ENCODE measurements around the gene GBA2. TPM values are rescaled to one million over a fixed set of nuclear protein-coding genes. Genes with fewer than 3 reads are reported as not detected.

Gene GBA2
- total and polyA plus RNA-seq, 3 donors from 2014 or later: 51.3 to 77.1 (median 66.5) TPM

- Histone ChIP-seq H3K9me3 (no peaks in the 10 kb centered on the region), H3K27me3 (no peaks in the 10 kb centered on the region), H3K4me3 (no peak overlapping the region), H3K36me3 (ENCODE audit: low read depth, missing control alignments) (no peaks in the 10 kb centered on the region), H3K4me1 (peaks cover 19% of the 10 kb centered on the region), H3K27ac (peak overlapping the region in 1 of 2 donors; percentile 31)
- 71 to 88% methylated on average over 4 of the region's 4 CpGs for WGBS, 2 donors
- no peak for DNase-seq
- intact Hi-C loops (cut with DNase I; ENCODE audit: low total_unique reads): no loop called here
- no peak for TF ChIP-seq POLR2A (IDR thresholded peaks at IDR 0.05)
- TF ChIP-seq, protein P1, sequence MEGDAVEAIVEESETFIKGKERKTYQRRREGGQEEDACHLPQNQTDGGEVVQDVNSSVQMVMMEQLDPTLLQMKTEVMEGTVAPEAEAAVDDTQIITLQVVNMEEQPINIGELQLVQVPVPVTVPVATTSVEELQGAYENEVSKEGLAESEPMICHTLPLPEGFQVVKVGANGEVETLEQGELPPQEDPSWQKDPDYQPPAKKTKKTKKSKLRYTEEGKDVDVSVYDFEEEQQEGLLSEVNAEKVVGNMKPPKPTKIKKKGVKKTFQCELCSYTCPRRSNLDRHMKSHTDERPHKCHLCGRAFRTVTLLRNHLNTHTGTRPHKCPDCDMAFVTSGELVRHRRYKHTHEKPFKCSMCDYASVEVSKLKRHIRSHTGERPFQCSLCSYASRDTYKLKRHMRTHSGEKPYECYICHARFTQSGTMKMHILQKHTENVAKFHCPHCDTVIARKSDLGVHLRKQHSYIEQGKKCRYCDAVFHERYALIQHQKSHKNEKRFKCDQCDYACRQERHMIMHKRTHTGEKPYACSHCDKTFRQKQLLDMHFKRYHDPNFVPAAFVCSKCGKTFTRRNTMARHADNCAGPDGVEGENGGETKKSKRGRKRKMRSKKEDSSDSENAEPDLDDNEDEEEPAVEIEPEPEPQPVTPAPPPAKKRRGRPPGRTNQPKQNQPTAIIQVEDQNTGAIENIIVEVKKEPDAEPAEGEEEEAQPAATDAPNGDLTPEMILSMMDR (IDR thresholded peaks at IDR 0.05): no peak
Measured at GRCh38 chr9:35776018-35776417, 27.0 kb upstream of the GBA2 start.

- Histone ChIP-seq H3K9me3 (no peaks in the 10 kb centered on the region), H3K27ac (peak overlapping the region in 1 of 2 donors; percentile 31), H3K4me1 (peaks cover 25% of the 10 kb centered on the region), H3K27me3 (no peaks in the 10 kb centered on the region), H3K4me3 (no peak overlapping the region), H3K36me3 (ENCODE audit: low read depth, missing control alignments) (no peaks in the 10 kb centered on the region)
- intact Hi-C loops (cut with DNase I; ENCODE audit: low total_unique reads): no loop called here
- DNase-seq: no peak
- TF ChIP-seq, protein P1 (IDR thresholded peaks at IDR 0.05): no peak
- TF ChIP-seq POLR2A (IDR thresholded peaks at IDR 0.05): no peak
- WGBS, 2 donors: 33 to 45% methylated on average over 7 of the region's 7 CpGs
Measured at GRCh38 chr9:35774907-35775635, 26.0 kb upstream of the GBA2 start.

DNA sequence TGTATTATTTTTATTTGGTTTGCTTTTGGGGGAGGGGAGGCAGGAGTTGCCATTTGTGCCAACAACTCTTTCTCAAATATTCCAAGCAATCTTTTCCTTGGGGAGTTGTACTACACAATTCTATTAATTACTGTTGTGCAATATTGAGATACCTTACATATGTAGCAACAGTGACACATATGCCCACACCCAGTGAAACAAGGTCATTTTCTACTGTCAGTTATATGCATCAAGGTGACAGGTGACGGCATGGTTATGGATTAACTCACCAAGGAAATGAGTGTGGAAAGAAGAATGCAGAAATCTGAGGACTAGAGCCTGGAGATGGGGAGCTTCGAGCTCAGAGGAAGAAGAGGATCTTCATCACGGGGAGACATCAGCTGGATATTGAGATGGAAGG, 22.9 kb upstream of the GBA2 start:
- H3K36me3 ChIP-seq (ENCODE audit: low read depth, missing control alignments): no peaks in the 10 kb centered on the region
- 84 to 93% methylated on average over 3 of the region's 3 CpGs for WGBS, 2 donors
- H3K9me3 ChIP-seq: no peaks in the 10 kb centered on the region
- no peaks in the 10 kb centered on the region for H3K27me3 ChIP-seq
- TF ChIP-seq, protein P1 (IDR thresholded peaks at IDR 0.05): no peak
- TF ChIP-seq POLR2A (IDR thresholded peaks at IDR 0.05): no peak
- no peak overlapping the region for H3K27ac ChIP-seq
- H3K4me3 ChIP-seq: no peak overlapping the region
- DNase-seq: no peak
- H3K4me1 ChIP-seq: peaks cover 25% of the 10 kb centered on the region
- intact Hi-C loops (cut with DNase I; ENCODE audit: low total_unique reads): no loop called here

- TF ChIP-seq POLR2A (IDR thresholded peaks at IDR 0.05): no peak
- TF ChIP-seq, protein P1 (IDR thresholded peaks at IDR 0.05): no peak
- Histone ChIP-seq H3K27ac (peak overlapping the region in 1 of 2 donors; percentile 37), H3K4me1 (peaks cover 25% of the 10 kb centered on the region), H3K27me3 (no peaks in the 10 kb centered on the region), H3K36me3 (ENCODE audit: low read depth, missing control alignments) (no peaks in the 10 kb centered on the region), H3K4me3 (no peak overlapping the region), H3K9me3 (no peaks in the 10 kb centered on the region)
- peak; percentile 43 for DNase-seq
- 46 to 47% methylated on average over 1 of the region's 1 CpG for WGBS, 2 donors
- intact Hi-C loops (cut with DNase I; ENCODE audit: low total_unique reads): no loop called here
Measured at GRCh38 chr9:35771534-35771933, 22.5 kb upstream of the GBA2 start.

GRCh38 chr9:35771075-35771433, 22.0 kb upstream of the GBA2 start:
- Histone ChIP-seq H3K4me1 (peaks cover 25% of the 10 kb centered on the region), H3K4me3 (no peak overlapping the region), H3K27me3 (no peaks in the 10 kb centered on the region), H3K9me3 (no peaks in the 10 kb centered on the region), H3K36me3 (ENCODE audit: low read depth, missing control alignments) (no peaks in the 10 kb centered on the region), H3K27ac (peak overlapping the region in 1 of 2 donors; percentile 37)
- 24 to 39% methylated on average over 4 of the region's 4 CpGs for WGBS, 2 donors
- TF ChIP-seq POLR2A (IDR thresholded peaks at IDR 0.05): no peak
- TF ChIP-seq, protein P1 (IDR thresholded peaks at IDR 0.05): no peak
- DNase-seq: peak; percentile 60
- intact Hi-C loops (cut with DNase I; ENCODE audit: low total_unique reads): no loop called here
